ENCODE data around the gene GMEB1.
"Not testable (repeated sequence)": the region's sequence is repeated elsewhere in the genome, so short reads cannot be mapped to it uniquely, and the experiment has no call there.

GMEB1 gene

DNA sequence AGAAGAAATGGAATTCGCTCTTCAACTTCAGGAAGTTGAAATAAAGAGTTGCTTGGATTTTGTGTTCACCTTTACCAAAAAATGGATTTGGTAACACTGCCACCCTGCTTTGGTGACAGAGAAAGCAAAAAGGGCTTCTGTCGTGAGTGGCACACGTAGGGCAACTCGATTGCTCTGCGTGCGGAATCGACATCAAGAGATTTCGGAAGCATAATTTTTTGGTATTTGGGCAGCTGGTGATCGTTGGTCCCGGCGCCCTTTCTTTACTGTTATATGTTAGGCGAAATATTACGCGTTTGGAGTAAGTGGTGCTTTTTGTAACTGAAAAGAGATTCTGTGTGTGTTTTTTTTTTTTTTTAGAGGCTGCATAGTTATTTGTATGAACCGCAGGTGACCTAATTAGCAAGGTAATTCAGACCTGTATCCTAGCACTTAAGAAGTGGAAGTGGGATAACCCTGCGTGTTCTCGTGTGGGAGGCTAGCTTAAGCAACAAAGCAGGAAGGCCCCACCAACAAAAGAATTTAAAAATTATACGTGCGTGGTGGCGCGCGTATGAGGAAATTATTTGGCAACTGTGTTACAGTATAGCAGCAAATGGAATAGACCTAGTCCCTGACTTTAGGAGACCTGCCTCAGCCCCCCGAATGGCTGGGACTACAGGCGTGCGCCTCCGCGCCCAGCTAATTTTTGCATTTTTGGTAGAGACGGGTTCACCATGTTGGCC lies 19.9 kb upstream of the GMEB1 start, which contains the start of gene RNU11:
Gene RNU11, plus strand, starts transcription at position 127 of the 725 bp plus-strand sequence.
- H3K27me3 ChIP-seq (ENCODE audit: control insufficient read depth, insufficient read depth, low read length) = no peaks in the 10 kb centered on the region
- no peaks in the 10 kb centered on the region for H3K4me1 ChIP-seq (ENCODE audit: control insufficient read depth, insufficient read depth, low read length)
- peak within 1 kb of the TSS; percentile 77 for H3K4me3 ChIP-seq (ENCODE audit: low read depth, low read length)
- no peaks in the 10 kb centered on the region for H3K36me3 ChIP-seq (ENCODE audit: control insufficient read depth, insufficient read depth, low read length)
- H3K9ac ChIP-seq (ENCODE audit: low read depth, low read length) = peak within 1 kb of the TSS; percentile 88
- H3K9me3 ChIP-seq (ENCODE audit: control insufficient read depth, insufficient read depth, low read length) = no peaks in the 10 kb centered on the region

DNA sequence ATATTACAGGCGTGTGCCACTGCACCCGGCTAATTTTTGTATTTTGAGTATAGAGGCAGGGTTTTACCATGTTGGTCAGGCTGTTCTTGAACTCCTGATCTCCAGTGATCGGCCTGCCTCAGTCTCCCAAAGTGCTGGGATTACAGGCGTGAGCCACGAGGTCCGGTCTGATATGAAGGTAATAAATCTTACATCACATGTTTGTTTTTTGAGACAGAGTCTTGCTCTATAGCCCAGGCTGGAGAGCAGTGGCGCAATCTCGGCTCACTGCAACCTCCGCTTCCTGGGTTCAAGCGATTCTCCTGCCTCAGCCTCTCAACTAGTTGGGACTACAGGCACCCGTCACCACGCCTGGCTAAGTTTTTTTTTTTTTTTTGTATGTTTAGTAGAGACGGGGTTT lies 15.5 kb upstream of the GMEB1 start:
- H3K4me1 ChIP-seq (ENCODE audit: control insufficient read depth, insufficient read depth, low read length); H3K4me3 ChIP-seq (ENCODE audit: low read depth, low read length): not testable (repeated sequence)

DNA sequence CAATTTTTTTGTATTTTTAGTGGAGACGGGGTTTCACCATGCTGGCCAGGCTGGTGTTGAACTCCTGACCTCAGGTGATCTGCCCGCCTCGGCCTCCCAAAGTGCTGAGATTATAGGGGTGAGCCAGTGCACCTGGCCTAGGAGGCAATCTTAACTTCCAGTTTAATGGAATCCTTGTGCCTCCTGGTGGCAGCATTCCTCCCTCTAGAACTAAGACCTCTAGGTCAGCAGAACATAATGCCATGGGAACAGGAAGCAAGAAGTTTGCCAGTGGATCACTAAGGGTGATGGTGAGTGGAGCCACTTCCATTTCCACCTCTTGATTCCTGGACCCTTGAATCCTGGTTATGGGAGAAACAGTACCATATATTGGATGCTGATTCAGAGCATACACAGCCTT lies 14.7 kb upstream of the GMEB1 start:
- not testable (repeated sequence) for H3K36me3 ChIP-seq (ENCODE audit: control insufficient read depth, insufficient read depth, low read length); H3K9ac ChIP-seq (ENCODE audit: low read depth, low read length); H3K9me3 ChIP-seq (ENCODE audit: control insufficient read depth, insufficient read depth, low read length); H3K27me3 ChIP-seq (ENCODE audit: control insufficient read depth, insufficient read depth, low read length); H3K4me3 ChIP-seq (ENCODE audit: low read depth, low read length); H3K4me1 ChIP-seq (ENCODE audit: control insufficient read depth, insufficient read depth, low read length)

More for the DNA sequence above, 15.5 kb upstream of the GMEB1 start:
- not testable (repeated sequence) for H3K9me3 ChIP-seq (ENCODE audit: control insufficient read depth, insufficient read depth, low read length); H3K27me3 ChIP-seq (ENCODE audit: control insufficient read depth, insufficient read depth, low read length); H3K9ac ChIP-seq (ENCODE audit: low read depth, low read length); H3K36me3 ChIP-seq (ENCODE audit: control insufficient read depth, insufficient read depth, low read length)

- H3K9me3 ChIP-seq (ENCODE audit: control insufficient read depth, insufficient read depth, low read length); H3K36me3 ChIP-seq (ENCODE audit: control insufficient read depth, insufficient read depth, low read length); H3K9ac ChIP-seq (ENCODE audit: low read depth, low read length); H3K4me1 ChIP-seq (ENCODE audit: control insufficient read depth, insufficient read depth, low read length); H3K4me3 ChIP-seq (ENCODE audit: low read depth, low read length); H3K27me3 ChIP-seq (ENCODE audit: control insufficient read depth, insufficient read depth, low read length): not testable (repeated sequence)
These were observed 12.9 kb upstream of the GMEB1 start for GRCh38 chr1:28655448-28656311.

- H3K9ac ChIP-seq (ENCODE audit: low read depth, low read length) = no peak overlapping the region
- no peaks in the 10 kb centered on the region for H3K4me1 ChIP-seq (ENCODE audit: control insufficient read depth, insufficient read depth, low read length)
- H3K4me3 ChIP-seq (ENCODE audit: low read depth, low read length) = no peak overlapping the region
- no peaks in the 10 kb centered on the region for H3K36me3 ChIP-seq (ENCODE audit: control insufficient read depth, insufficient read depth, low read length)
- no peaks in the 10 kb centered on the region for H3K27me3 ChIP-seq (ENCODE audit: control insufficient read depth, insufficient read depth, low read length)
- H3K9me3 ChIP-seq (ENCODE audit: control insufficient read depth, insufficient read depth, low read length) = no peaks in the 10 kb centered on the region
These were observed 12.2 kb upstream of the GMEB1 start for GRCh38 chr1:28656335-28656734.

- Histone ChIP-seq H3K4me1 (ENCODE audit: control insufficient read depth, insufficient read depth, low read length) (peaks cover 8% of the 10 kb centered on the region), H3K27me3 (ENCODE audit: control insufficient read depth, insufficient read depth, low read length) (no peaks in the 10 kb centered on the region), H3K9me3 (ENCODE audit: control insufficient read depth, insufficient read depth, low read length) (no peaks in the 10 kb centered on the region), H3K4me3 (ENCODE audit: low read depth, low read length) (no peak overlapping the region), H3K9ac (ENCODE audit: low read depth, low read length) (no peak overlapping the region), H3K36me3 (ENCODE audit: control insufficient read depth, insufficient read depth, low read length) (no peaks in the 10 kb centered on the region)
These were observed 4.6 kb upstream of the GMEB1 start for GRCh38 chr1:28663871-28664470.

DNA sequence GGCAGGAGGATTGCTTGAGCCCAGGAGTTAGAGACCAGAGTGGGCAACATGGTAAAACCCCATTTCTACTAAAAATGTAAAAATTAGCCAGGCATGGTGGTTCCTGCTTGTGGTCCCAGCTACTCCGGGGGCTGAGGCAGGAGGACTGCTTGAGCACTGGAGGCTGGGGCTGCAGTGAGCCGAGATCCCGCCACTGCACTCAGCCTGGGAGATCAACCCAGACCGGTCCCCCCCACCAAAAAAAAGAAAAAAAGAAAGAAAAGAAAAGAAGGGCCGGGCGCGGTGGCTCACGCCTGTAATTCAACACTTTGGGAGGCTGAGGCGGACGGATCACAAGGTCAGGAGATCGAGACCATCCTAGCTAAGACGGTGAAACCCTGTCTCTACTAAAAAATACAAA lies 1.8 kb upstream of the GMEB1 start:
- no peaks in the 10 kb centered on the region for H3K27me3 ChIP-seq (ENCODE audit: control insufficient read depth, insufficient read depth, low read length)
- H3K4me3 ChIP-seq (ENCODE audit: low read depth, low read length) = no peak overlapping the region
- H3K4me1 ChIP-seq (ENCODE audit: control insufficient read depth, insufficient read depth, low read length) = peaks cover 11% of the 10 kb centered on the region
- no peaks in the 10 kb centered on the region for H3K9me3 ChIP-seq (ENCODE audit: control insufficient read depth, insufficient read depth, low read length)
- no peaks in the 10 kb centered on the region for H3K36me3 ChIP-seq (ENCODE audit: control insufficient read depth, insufficient read depth, low read length)
- no peak overlapping the region for H3K9ac ChIP-seq (ENCODE audit: low read depth, low read length)

DNA sequence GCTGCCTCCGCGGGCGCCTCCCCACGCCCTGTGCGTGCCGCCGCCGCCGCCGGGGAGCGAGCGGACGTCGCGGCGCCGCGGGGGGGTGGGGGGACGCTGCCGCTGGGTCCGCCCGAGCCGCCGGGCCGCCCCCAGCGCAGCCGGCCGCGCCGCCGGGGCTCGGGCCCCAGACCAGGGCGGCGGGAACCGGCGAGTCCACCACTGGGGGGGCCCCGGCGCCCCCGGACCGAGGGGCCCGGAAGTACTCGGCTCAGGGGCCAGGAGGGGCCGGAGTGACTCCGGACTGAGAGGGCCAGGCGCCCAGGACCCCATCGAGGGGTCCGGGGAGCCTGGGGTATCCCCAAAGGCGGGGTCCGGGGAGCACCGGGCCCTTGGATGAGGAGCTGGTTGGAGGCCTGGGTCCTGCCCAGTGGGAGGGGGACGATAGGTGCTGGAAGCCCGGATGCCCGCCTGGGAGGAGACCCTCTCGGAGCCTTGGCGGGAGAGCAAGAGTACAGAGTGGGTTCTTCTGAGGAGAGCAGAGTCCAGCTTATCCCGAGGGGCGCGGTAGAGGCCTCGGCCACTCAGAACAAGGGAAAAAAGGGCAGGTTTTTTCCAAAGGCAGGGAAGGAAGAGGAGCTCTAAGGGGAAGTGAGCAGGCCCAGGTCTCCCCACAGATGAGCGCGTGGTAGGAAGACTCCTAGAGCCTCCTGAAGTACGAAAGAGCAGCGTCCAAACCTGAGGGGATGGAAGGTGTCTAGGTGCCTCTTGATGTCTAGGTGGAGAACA lies 556 bp downstream of the GMEB1 start:
- Histone ChIP-seq H3K9me3 (ENCODE audit: control insufficient read depth, insufficient read depth, low read length) (no peaks in the 10 kb centered on the region), H3K36me3 (ENCODE audit: control insufficient read depth, insufficient read depth, low read length) (no peaks in the 10 kb centered on the region), H3K4me3 (ENCODE audit: low read depth, low read length) (peak overlapping the region; percentile 83), H3K9ac (ENCODE audit: low read depth, low read length) (peak overlapping the region; percentile 91), H3K27me3 (ENCODE audit: control insufficient read depth, insufficient read depth, low read length) (no peaks in the 10 kb centered on the region), H3K4me1 (ENCODE audit: control insufficient read depth, insufficient read depth, low read length) (peaks cover 8% of the 10 kb centered on the region)

GRCh38 chr1:28671254-28671780 lies 2.7 kb downstream of the GMEB1 start:
- Histone ChIP-seq H3K9ac (ENCODE audit: low read depth, low read length) (no peak overlapping the region), H3K4me1 (ENCODE audit: control insufficient read depth, insufficient read depth, low read length) (peaks cover 12% of the 10 kb centered on the region), H3K9me3 (ENCODE audit: control insufficient read depth, insufficient read depth, low read length) (no peaks in the 10 kb centered on the region), H3K36me3 (ENCODE audit: control insufficient read depth, insufficient read depth, low read length) (no peaks in the 10 kb centered on the region), H3K27me3 (ENCODE audit: control insufficient read depth, insufficient read depth, low read length) (no peaks in the 10 kb centered on the region), H3K4me3 (ENCODE audit: low read depth, low read length) (no peak overlapping the region)

DNA sequence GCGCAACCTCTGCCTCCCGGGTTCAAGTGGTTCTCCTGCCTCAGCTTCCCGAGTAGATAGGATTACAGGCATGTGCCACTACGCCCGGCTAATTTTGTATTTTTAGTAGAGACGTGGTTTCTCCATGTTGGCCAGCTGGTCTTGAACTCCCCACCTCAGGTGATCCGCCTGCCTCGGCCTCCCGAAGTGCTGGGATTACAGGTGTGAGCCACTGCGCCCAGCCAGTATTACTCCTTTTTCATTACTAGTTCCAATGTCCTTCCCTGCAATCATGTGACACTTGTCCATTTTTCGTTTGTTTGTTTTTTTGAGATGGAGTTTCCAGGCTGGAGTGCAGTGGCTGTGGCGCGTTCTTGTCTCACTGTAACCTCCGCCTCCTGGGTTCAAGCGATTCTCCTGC lies 4.4 kb downstream of the GMEB1 start:
- not testable (repeated sequence) for H3K27me3 ChIP-seq (ENCODE audit: control insufficient read depth, insufficient read depth, low read length); H3K36me3 ChIP-seq (ENCODE audit: control insufficient read depth, insufficient read depth, low read length); H3K9me3 ChIP-seq (ENCODE audit: control insufficient read depth, insufficient read depth, low read length); H3K4me3 ChIP-seq (ENCODE audit: low read depth, low read length); H3K9ac ChIP-seq (ENCODE audit: low read depth, low read length)
- H3K4me1 ChIP-seq (ENCODE audit: control insufficient read depth, insufficient read depth, low read length) = peaks cover 11% of the 10 kb centered on the region

DNA sequence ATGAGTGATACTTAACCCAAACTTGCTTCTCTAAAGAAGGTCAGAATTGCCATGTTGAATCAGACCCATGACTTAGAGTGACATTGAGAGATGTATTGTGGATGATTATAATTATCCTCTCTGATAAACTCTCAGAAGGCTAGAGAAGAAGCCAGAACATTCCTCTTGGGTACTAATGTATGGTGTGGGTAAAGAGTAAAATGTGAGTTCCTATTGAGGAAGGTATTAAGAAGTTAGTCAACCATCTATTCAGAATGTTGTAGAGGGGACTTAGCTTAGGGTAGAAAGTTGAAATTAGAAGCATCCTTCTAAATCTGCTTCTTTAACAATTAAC lies 7.3 kb downstream of the GMEB1 start:
- Histone ChIP-seq H3K27me3 (ENCODE audit: control insufficient read depth, insufficient read depth, low read length) (no peaks in the 10 kb centered on the region), H3K4me3 (ENCODE audit: low read depth, low read length) (no peak overlapping the region), H3K4me1 (ENCODE audit: control insufficient read depth, insufficient read depth, low read length) (peaks cover 4% of the 10 kb centered on the region), H3K36me3 (ENCODE audit: control insufficient read depth, insufficient read depth, low read length) (no peaks in the 10 kb centered on the region), H3K9me3 (ENCODE audit: control insufficient read depth, insufficient read depth, low read length) (no peaks in the 10 kb centered on the region), H3K9ac (ENCODE audit: low read depth, low read length) (no peak overlapping the region)

All from iPS-15b (cell line).